K562 (cell line): Measurements from ENCODE around the gene LIPT1. TPM values are rescaled to one million over a fixed set of nuclear protein-coding genes. Genes with fewer than 3 reads are reported as not detected.

ENCODE experiments used
- ARID1B ChIP-seq: fragments of 450-650 bp; IDR thresholded peaks from 2 replicates; pipeline ENCODE4 v1.6.1; 2016; ENCODE audit warnings: antibody characterized with exemption, mild to moderate bottlenecking, inconsistent platforms
- ATF7 ChIP-seq: fragments of 450-650 bp; IDR thresholded peaks from 2 replicates; pipeline ENCODE4 v1.7.1; 2014; ENCODE audit warnings: mild to moderate bottlenecking, moderate library complexity
- C11orf30 ChIP-seq: fragments of 450-650 bp; IDR thresholded peaks from 2 replicates; pipeline ENCODE4 v1.6.1; 2016; ENCODE audit warnings: low read depth, mild to moderate bottlenecking
- CBFA2T2 ChIP-seq: fragments of 450-650 bp; conservative IDR thresholded peaks from 2 replicates; pipeline ENCODE4 v1.6.1; 2017; ENCODE audit warnings: mild to moderate bottlenecking
- CBX1 ChIP-seq: sonication (generic); IDR thresholded peaks from 2 replicates; pipeline ENCODE4 v1.6.1; 2016; ENCODE audit warnings: antibody characterized with exemption, low read depth, mild to moderate bottlenecking
- CXXC5 ChIP-seq: fragments of 250-450 bp; sonication (Bioruptor Pico); IDR thresholded peaks from 2 replicates; pipeline ENCODE4 v1.8.0; 2022; ENCODE audit warnings: inconsistent platforms, mild to moderate bottlenecking, moderate library complexity
- GATAD2B ChIP-seq: fragments of 450-650 bp; IDR thresholded peaks from 2 replicates; pipeline ENCODE4 v1.6.1; 2017; ENCODE audit warnings: mild to moderate bottlenecking, borderline replicate concordance
- GTF2F1 ChIP-seq: IDR thresholded peaks from 2 replicates; pipeline ENCODE4 v1.6.1; 2011; ENCODE audit warnings: low read depth, low read length, improper control_type of control experiment
- LEF1 ChIP-seq: fragments of 450-650 bp; IDR thresholded peaks from 2 replicates; pipeline ENCODE4 v1.6.1; 2016; ENCODE audit warnings: mild to moderate bottlenecking
- MBD2 ChIP-seq: sonication (generic); IDR thresholded peaks from 2 replicates; pipeline ENCODE4 v1.6.1; 2016; ENCODE audit warnings: low read depth, borderline replicate concordance
- MEIS2 ChIP-seq: fragments of 450-650 bp; IDR thresholded peaks from 2 replicates; pipeline ENCODE4 v1.6.1; 2014; ENCODE audit warnings: mild to moderate bottlenecking; ENCODE audit not compliant: partially characterized antibody
- MTA2 ChIP-seq: fragments of 450-650 bp; IDR thresholded peaks from 2 replicates; pipeline ENCODE4 v1.6.1; 2016; ENCODE audit warnings: low read depth
- NFIC ChIP-seq: fragments of 450-650 bp; IDR thresholded peaks from 2 replicates; pipeline ENCODE4 v1.6.1; 2017; ENCODE audit warnings: mild to moderate bottlenecking, inconsistent platforms
- NR4A1 ChIP-seq, 2 experiments: fragments of 250-450 bp in 1 of 2; fragments of 450-650 bp in 1 of 2; sonication (Bioruptor Pico) in 1 of 2; IDR thresholded peaks; 2 replicates each; pipeline versions ENCODE4 v1.4.0 to v1.6.1; 2016 to 2020; ENCODE audit warnings: mild to moderate bottlenecking in 2 of 2, missing compliant biosample characterization in 1 of 2, missing genetic modification characterization in 1 of 2, moderate library complexity in 1 of 2
- RBM25 ChIP-seq: fragments of 200-400 bp; formaldehyde crosslinking; IDR thresholded peaks from 2 replicates; pipeline ENCODE4 v1.6.1; 2018; ENCODE audit warnings: low read length, low read depth, moderate library complexity; ENCODE audit not compliant: severe bottlenecking
- ZNF124 ChIP-seq: sonication (generic); formaldehyde crosslinking; IDR thresholded peaks from 2 replicates; pipeline ENCODE4 v1.8.1; 2022; ENCODE audit warnings: missing genetic modification reagents
- ZNF217 ChIP-seq: sonication (generic); formaldehyde crosslinking; IDR thresholded peaks from 2 replicates; pipeline ENCODE4 v1.8.0; 2022; ENCODE audit warnings: mild to moderate bottlenecking, missing genetic modification reagents
- ZNF41 ChIP-seq: fragments of 250-450 bp; sonication (Bioruptor Pico); conservative IDR thresholded peaks from 2 replicates; pipeline ENCODE4 v1.4.0; 2020; ENCODE audit warnings: mild to moderate bottlenecking
- polyA plus RNA-seq, 8 experiments: library from polyadenylated mRNA; depleted of rRNA in 4 of 8; stranded (reverse) in 5 of 8; unstranded in 3 of 8; fragments of >200 nt; fragmentation: Nextera tagmentation in 2 of 8; fragmentation: Illumina TruSeq in 1 of 8; extraction: Ambion mirVana in 2 of 8; extraction: Trizol in 1 of 8; gene quantifications; 2 replicates each; pipeline versions ENCODE4 v1.2.1 to v1.2.3, GENCODE V29; 2011 to 2014; ENCODE audit warnings: inconsistent platforms in 1 of 8, missing spikeins in 1 of 8
- total RNA-seq, 7 experiments: library from RNA; depleted of rRNA in 6 of 7; stranded (reverse); fragments of >200 nt in 6 of 7; fragmentation: Illumina TruSeq in 2 of 7; extraction: Trizol in 2 of 7; gene quantifications; 2 replicates each; pipeline versions ENCODE4 v1.2.1 to v1.2.3, GENCODE V29; 2011 to 2021; ENCODE audit warnings: low replicate concordance in 1 of 7
- TF ChIP-seq, protein P1 (sequence below), 2 experiments: IDR thresholded peaks; 2 replicates each; pipeline ENCODE4 v1.6.1; 2012; ENCODE audit warnings: improper control_type of control experiment in 2 of 2, low read depth in 2 of 2, low read length in 2 of 2, borderline replicate concordance in 1 of 2
- TF ChIP-seq, protein P2 (sequence below): sonication (generic); formaldehyde crosslinking; IDR thresholded peaks from 2 replicates; pipeline ENCODE4 v1.5.0; 2020; ENCODE audit warnings: missing genetic modification reagents
- TF ChIP-seq, protein P3 (sequence below): fragments of 150-350 bp; conservative IDR thresholded peaks from 2 replicates; pipeline ENCODE4 v1.6.1; 2014; ENCODE audit warnings: low read length
- TF ChIP-seq, protein P4 (sequence below): fragments of 250-450 bp; sonication (Bioruptor Pico); IDR thresholded peaks from 2 replicates; pipeline ENCODE4 v1.9.0; 2021; ENCODE audit warnings: mild to moderate bottlenecking

LIPT1 gene
- total and polyA plus RNA-seq, 9 of the 15 experiments (the other 6 are each of a cell fraction or from before 2014, with no cell fraction given), result 6.4 to 18.3 (median 11.6) TPM

DNA sequence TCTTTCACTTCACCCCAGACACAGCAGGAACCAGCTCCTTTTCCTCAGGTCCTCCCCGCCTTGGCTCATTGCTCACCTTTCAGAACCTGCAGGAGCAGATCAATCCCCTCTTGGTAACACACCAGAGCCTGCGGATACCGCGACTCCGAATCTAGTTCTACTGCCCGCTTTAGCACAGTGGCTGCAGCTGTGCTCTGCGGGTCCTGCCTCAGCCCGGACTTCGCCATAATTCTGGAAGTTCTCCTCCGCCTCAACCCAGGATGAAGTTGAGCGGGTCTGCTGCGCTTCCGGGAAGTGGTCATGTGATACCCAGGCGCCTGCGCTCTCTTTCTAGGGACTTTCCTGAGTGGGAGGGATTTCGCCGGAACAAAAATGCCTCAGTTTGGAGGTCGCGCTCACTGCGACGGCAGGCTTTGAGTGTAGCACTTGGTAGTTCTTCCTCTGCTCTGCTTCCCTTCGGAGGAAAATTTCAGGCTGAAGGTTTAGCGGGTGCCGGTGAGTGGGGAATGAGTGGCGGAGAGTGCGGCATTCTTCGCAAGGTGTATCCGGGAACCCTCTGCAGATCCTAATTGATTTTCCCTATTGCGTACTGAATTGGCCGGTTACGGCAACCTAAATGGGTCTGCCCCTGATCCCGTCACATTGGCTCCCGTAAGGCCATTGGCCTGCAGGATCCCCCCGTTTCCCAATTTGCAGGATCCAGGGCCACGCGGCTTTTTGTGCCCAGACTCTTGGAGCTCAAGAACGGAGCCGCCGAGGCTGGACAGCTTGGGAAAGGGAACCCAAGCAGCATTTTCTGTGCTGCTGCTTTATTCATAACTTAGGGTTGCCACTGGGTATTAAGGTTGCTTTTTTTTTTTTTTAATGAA is 26.2 kb downstream of the LIPT1 start, which contains the start of the genes MITD1 and MRPL30 (continued):
- TF ChIP-seq MEIS2, result peak; percentile 21
- TF ChIP-seq RBM25, result no peak
- peak; percentile 42; the same call in 1 of the 2 replicates for TF ChIP-seq MTA2
- TF ChIP-seq NR4A1 (CRISPR knock-in tag; IDR thresholded peaks at IDR 0.05), result no peak
- TF ChIP-seq NR4A1 (tag; IDR thresholded peaks at IDR 0.05), result peak; percentile 82
- TF ChIP-seq NFIC, result peak; percentile 67
- no peak for TF ChIP-seq ZNF124 (CRISPR knock-in tag)
- TF ChIP-seq, protein P1, sequence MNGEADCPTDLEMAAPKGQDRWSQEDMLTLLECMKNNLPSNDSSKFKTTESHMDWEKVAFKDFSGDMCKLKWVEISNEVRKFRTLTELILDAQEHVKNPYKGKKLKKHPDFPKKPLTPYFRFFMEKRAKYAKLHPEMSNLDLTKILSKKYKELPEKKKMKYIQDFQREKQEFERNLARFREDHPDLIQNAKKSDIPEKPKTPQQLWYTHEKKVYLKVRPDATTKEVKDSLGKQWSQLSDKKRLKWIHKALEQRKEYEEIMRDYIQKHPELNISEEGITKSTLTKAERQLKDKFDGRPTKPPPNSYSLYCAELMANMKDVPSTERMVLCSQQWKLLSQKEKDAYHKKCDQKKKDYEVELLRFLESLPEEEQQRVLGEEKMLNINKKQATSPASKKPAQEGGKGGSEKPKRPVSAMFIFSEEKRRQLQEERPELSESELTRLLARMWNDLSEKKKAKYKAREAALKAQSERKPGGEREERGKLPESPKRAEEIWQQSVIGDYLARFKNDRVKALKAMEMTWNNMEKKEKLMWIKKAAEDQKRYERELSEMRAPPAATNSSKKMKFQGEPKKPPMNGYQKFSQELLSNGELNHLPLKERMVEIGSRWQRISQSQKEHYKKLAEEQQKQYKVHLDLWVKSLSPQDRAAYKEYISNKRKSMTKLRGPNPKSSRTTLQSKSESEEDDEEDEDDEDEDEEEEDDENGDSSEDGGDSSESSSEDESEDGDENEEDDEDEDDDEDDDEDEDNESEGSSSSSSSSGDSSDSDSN (IDR thresholded peaks at IDR 0.05; ENCODE audit: borderline replicate concordance in 1 of 2, low read depth in 2 of 2, low read length in 2 of 2), result peak in 1 of 2 experiments; percentile 82; a peak in 2 of 4 replicates
- TF ChIP-seq LEF1, result peak; percentile 74
- peak; percentile 90; the same call in 1 of the 2 replicates for TF ChIP-seq GTF2F1
- TF ChIP-seq CBX1, result peak; percentile 68
- TF ChIP-seq, protein P2, sequence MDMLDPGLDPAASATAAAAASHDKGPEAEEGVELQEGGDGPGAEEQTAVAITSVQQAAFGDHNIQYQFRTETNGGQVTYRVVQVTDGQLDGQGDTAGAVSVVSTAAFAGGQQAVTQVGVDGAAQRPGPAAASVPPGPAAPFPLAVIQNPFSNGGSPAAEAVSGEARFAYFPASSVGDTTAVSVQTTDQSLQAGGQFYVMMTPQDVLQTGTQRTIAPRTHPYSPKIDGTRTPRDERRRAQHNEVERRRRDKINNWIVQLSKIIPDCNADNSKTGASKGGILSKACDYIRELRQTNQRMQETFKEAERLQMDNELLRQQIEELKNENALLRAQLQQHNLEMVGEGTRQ, result peak; percentile 96
- no peak for TF ChIP-seq ZNF41 (CRISPR knock-in tag)
- peak; percentile 68 for TF ChIP-seq CXXC5 (CRISPR knock-in tag)
- peak; percentile 70 for TF ChIP-seq CBFA2T2
- peak; percentile 22; the same call in 1 of the 2 replicates for TF ChIP-seq ARID1B
- no peak for TF ChIP-seq ZNF217
- TF ChIP-seq, protein P3, sequence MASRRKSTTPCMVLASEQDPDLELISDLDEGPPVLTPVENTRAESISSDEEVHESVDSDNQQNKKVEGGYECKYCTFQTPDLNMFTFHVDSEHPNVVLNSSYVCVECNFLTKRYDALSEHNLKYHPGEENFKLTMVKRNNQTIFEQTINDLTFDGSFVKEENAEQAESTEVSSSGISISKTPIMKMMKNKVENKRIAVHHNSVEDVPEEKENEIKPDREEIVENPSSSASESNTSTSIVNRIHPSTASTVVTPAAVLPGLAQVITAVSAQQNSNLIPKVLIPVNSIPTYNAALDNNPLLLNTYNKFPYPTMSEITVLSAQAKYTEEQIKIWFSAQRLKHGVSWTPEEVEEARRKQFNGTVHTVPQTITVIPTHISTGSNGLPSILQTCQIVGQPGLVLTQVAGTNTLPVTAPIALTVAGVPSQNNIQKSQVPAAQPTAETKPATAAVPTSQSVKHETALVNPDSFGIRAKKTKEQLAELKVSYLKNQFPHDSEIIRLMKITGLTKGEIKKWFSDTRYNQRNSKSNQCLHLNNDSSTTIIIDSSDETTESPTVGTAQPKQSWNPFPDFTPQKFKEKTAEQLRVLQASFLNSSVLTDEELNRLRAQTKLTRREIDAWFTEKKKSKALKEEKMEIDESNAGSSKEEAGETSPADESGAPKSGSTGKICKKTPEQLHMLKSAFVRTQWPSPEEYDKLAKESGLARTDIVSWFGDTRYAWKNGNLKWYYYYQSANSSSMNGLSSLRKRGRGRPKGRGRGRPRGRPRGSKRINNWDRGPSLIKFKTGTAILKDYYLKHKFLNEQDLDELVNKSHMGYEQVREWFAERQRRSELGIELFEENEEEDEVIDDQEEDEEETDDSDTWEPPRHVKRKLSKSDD, result 0 out of 2 replicates have a peak, but pooled peaks have one; percentile 87
- TF ChIP-seq GATAD2B, result no peak
- TF ChIP-seq, protein P4, sequence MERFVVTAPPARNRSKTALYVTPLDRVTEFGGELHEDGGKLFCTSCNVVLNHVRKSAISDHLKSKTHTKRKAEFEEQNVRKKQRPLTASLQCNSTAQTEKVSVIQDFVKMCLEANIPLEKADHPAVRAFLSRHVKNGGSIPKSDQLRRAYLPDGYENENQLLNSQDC, result 0 out of 2 replicates have a peak, but pooled peaks have one; percentile 7
- TF ChIP-seq MBD2, result peak; percentile 83
- TF ChIP-seq C11orf30, result peak; percentile 96
- TF ChIP-seq ATF7, result peak; percentile 89
